Caco-2 (cell line): ENCODE data around the gene R3HCC1L. TPM values are rescaled to one million over a fixed set of nuclear protein-coding genes. Genes with fewer than 3 reads are reported as not detected.

ENCODE experiments used
- BruUV-seq: library from RNA; stranded (reverse); fragments of 400-500 nt; replicated peaks from 2 replicates; lab custom pipeline; 2021; lab: Mats Ljungman, UMichigan
- CTCF ChIA-PET: fragments of 300-600 bp; sonication (Branson Sonifier 250); formaldehyde crosslinking; loops from one replicate; lab custom pipeline; 2022; ENCODE audit warnings: antibody characterized with exemption; lab: Charles Lee
- POLR2A ChIA-PET: fragments of 300-600 bp; sonication (Branson Sonifier 250); formaldehyde crosslinking; loops from one replicate; lab custom pipeline; 2022; ENCODE audit warnings: antibody characterized with exemption; lab: Charles Lee
- DNase-seq, 2 experiments: peaks; one replicate each; pipeline versions ENCODE4 v3.0.0 to v3.0.0-alpha.2; 2020 to 2022
- H3K27me3 ChIP-seq: replicated peaks from 2 replicates; pipeline ENCODE4 v1.6.0; 2011; ENCODE audit warnings: low read length; ENCODE audit not compliant: control insufficient read depth, insufficient read depth
- H3K36me3 ChIP-seq: 2 replicates; pipeline ENCODE4 v1.5.1; 2011; ENCODE audit warnings: low read length; ENCODE audit not compliant: control insufficient read depth, insufficient read depth
- H3K4me1 ChIP-seq: fragments of 250-450 bp; sonication (Bioruptor Pico); 2 replicates; pipeline ENCODE4 v1.5.1; 2020; ENCODE audit warnings: mild to moderate bottlenecking
- H3K4me3 ChIP-seq: 2 replicates; pipeline ENCODE4 v1.5.1; 2011; ENCODE audit warnings: low read depth, mild to moderate bottlenecking, control low read depth, low read length
- H3K9me3 ChIP-seq: fragments of 250-450 bp; sonication (Bioruptor Pico); 2 replicates; pipeline ENCODE4 v1.5.1; 2020; ENCODE audit warnings: mild to moderate bottlenecking, moderate library complexity
- H3K27ac Mint-ChIP-seq: one replicate; pipeline ENCODE4 v1.8.0; 2022; ENCODE audit warnings: mixed read lengths; ENCODE audit not compliant: unreplicated experiment
- H3K27me3 Mint-ChIP-seq: one replicate; pipeline ENCODE4 v1.8.0; 2022; ENCODE audit warnings: mixed read lengths; ENCODE audit not compliant: insufficient read depth, unreplicated experiment
- H3K36me3 Mint-ChIP-seq: one replicate; pipeline ENCODE4 v1.8.0; 2022; ENCODE audit warnings: mild to moderate bottlenecking, mixed read lengths; ENCODE audit not compliant: insufficient read depth, unreplicated experiment
- H3K4me1 Mint-ChIP-seq: one replicate; pipeline ENCODE4 v1.8.0; 2022; ENCODE audit warnings: low read depth, mixed read lengths; ENCODE audit not compliant: unreplicated experiment
- H3K4me3 Mint-ChIP-seq: one replicate; pipeline ENCODE4 v1.8.0; 2022; ENCODE audit warnings: mild to moderate bottlenecking, moderate library complexity, mixed read lengths; ENCODE audit not compliant: unreplicated experiment
- H3K9me3 Mint-ChIP-seq: one replicate; pipeline ENCODE4 v1.8.0; 2022; ENCODE audit warnings: mixed read lengths; ENCODE audit not compliant: unreplicated experiment
- intact Hi-C: fragments of 100-400 bp; cut with micrococcal nuclease; formaldehyde crosslinking; loops from one replicate; pipeline ENCODE4 v1.10.0; 2022; ENCODE audit not compliant: unreplicated experiment
- total RNA-seq: library from RNA; stranded (reverse); gene quantifications from 2 replicates; pipeline ENCODE4 v1.2.3, GENCODE V29; 2022
- TF ChIP-seq, protein P1 (sequence below), 2 experiments: fragments of 200-600 bp in 1 of 2; IDR thresholded peaks; 1 replicate in 1 of 2; 2 replicates in 1 of 2; pipeline versions ENCODE4 v1.5.1 to v1.8.0; 2011 to 2022; ENCODE audit warnings: antibody characterized with exemption in 1 of 2, control low read depth in 1 of 2, inconsistent platforms in 1 of 2, low read depth in 1 of 2, low read length in 1 of 2, mild to moderate bottlenecking in 1 of 2, moderate library complexity in 1 of 2; ENCODE audit not compliant: insufficient read depth in 1 of 2, severe bottlenecking in 1 of 2, unreplicated experiment in 1 of 2

The R3HCC1L gene
- total RNA-seq, 1 experiment from 2014 or later = 16.5 TPM

DNA sequence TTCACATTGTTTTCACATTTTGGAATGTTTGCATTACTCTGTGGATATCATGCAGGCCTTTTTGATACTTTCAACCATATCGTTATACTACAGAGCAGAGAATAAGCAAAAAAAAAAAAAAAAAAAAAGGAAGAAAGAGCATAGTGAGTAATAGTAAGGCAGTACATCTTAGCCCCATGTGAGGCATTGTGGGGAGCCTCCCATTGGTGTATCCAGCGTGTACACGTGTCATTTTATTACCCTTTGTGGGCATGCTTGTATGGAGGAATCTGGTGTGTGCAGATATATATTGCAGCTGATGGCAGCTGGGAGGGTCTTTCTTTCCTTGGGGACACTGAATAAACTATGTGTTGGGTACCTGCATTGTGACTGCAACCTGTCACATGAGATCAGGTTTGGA is 19.6 kb downstream of the R3HCC1L start:
- DNase-seq = no peak
- TF ChIP-seq, protein P1, sequence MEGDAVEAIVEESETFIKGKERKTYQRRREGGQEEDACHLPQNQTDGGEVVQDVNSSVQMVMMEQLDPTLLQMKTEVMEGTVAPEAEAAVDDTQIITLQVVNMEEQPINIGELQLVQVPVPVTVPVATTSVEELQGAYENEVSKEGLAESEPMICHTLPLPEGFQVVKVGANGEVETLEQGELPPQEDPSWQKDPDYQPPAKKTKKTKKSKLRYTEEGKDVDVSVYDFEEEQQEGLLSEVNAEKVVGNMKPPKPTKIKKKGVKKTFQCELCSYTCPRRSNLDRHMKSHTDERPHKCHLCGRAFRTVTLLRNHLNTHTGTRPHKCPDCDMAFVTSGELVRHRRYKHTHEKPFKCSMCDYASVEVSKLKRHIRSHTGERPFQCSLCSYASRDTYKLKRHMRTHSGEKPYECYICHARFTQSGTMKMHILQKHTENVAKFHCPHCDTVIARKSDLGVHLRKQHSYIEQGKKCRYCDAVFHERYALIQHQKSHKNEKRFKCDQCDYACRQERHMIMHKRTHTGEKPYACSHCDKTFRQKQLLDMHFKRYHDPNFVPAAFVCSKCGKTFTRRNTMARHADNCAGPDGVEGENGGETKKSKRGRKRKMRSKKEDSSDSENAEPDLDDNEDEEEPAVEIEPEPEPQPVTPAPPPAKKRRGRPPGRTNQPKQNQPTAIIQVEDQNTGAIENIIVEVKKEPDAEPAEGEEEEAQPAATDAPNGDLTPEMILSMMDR (IDR thresholded peaks at IDR 0.05; ENCODE audit: insufficient read depth in 1 of 2, low read depth in 1 of 2, low read length in 1 of 2, severe bottlenecking in 1 of 2, unreplicated experiment in 1 of 2) = no peak
- H3K4me1 ChIP-seq = no peaks in the 10 kb centered on the region
- H3K36me3 ChIP-seq = peaks cover 1% of the 10 kb centered on the region
- Mint-ChIP-seq H3K36me3 (peaks cover 7% of the 10 kb centered on the region), H3K9me3 (peaks cover 27% of the 10 kb centered on the region), H3K4me3 (no peak overlapping the region), H3K27me3 (no peaks in the 10 kb centered on the region), H3K4me1 (no peaks in the 10 kb centered on the region), H3K27ac (no peak overlapping the region)
- H3K9me3 ChIP-seq = peaks cover 4% of the 10 kb centered on the region; the same call in 1 of the 2 replicates
- ChIA-PET CTCF (no interaction called here), POLR2A (no interaction called here)
- intact Hi-C loops = no loop called here
- no TSS peak for BruUV-seq
- H3K27me3 ChIP-seq = no peaks in the 10 kb centered on the region
- H3K4me3 ChIP-seq = no peak overlapping the region

DNA sequence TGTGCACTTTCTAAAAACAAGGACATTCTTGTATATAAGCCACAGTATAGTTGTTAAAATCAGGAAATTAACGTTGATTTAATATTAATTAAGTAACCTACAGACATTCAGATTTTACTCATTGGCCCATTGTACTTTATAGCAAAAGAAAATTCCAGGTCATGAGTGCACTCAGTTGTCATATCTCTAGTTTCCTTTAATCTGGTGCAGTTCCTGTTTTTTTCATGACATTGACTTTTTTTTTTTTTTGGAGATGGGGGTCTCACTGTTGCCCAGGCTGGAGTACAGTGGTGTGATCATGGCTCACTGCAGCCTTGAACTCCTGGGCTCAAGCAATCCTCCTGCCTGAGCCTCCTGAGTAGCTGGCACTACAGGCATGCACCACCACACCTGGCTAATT is 24.1 kb downstream of the R3HCC1L start:
- Mint-ChIP-seq H3K9me3 (no peaks in the 10 kb centered on the region), H3K36me3 (peaks cover 9% of the 10 kb centered on the region), H3K27ac (no peak overlapping the region), H3K4me1 (no peaks in the 10 kb centered on the region), H3K27me3 (no peaks in the 10 kb centered on the region), H3K4me3 (no peak overlapping the region)
- no peaks in the 10 kb centered on the region for H3K27me3 ChIP-seq
- H3K9me3 ChIP-seq = no peaks in the 10 kb centered on the region
- H3K4me1 ChIP-seq = no peaks in the 10 kb centered on the region
- intact Hi-C loops = no loop called here
- no TSS peak for BruUV-seq
- no peak for DNase-seq
- CTCF ChIA-PET = no interaction called here
- no peak overlapping the region for H3K4me3 ChIP-seq
- TF ChIP-seq, protein P1 (IDR thresholded peaks at IDR 0.05; ENCODE audit: insufficient read depth in 1 of 2, low read depth in 1 of 2, low read length in 1 of 2, severe bottlenecking in 1 of 2, unreplicated experiment in 1 of 2) = no peak
- POLR2A ChIA-PET = no interaction called here
- no peaks in the 10 kb centered on the region for H3K36me3 ChIP-seq

DNA sequence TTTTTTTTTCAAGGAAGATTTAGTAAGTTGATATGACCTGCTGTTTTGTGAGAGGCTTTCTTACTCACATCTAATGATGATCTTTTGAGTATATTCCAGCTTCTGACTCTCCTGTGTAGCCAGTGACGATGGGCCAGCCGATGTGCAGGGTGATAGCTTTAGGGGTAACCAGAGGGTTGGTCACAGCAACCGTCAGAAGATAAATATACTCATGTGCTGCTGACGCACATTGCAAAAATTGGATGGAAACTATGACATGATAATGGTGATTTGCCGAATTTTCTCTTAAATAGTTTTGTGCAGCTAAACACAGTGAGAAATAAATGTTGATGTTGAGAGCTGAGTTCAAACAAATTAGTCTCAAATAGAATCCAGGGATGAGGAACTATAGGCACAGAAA is 29.5 kb downstream of the R3HCC1L start:
- ChIA-PET CTCF (no interaction called here), POLR2A (no interaction called here)
- Histone ChIP-seq H3K27me3 (no peaks in the 10 kb centered on the region), H3K4me3 (no peak overlapping the region), H3K9me3 (no peaks in the 10 kb centered on the region), H3K36me3 (no peaks in the 10 kb centered on the region), H3K4me1 (no peaks in the 10 kb centered on the region)
- no peak overlapping the region for H3K27ac Mint-ChIP-seq
- TF ChIP-seq, protein P1 (IDR thresholded peaks at IDR 0.05; ENCODE audit: insufficient read depth in 1 of 2, low read depth in 1 of 2, low read length in 1 of 2, severe bottlenecking in 1 of 2, unreplicated experiment in 1 of 2) = no peak
- no peaks in the 10 kb centered on the region for H3K27me3 Mint-ChIP-seq
- intact Hi-C loops = no loop called here
- DNase-seq = no peak
- peaks cover 18% of the 10 kb centered on the region for H3K36me3 Mint-ChIP-seq
- no peak overlapping the region for H3K4me3 Mint-ChIP-seq
- H3K9me3 Mint-ChIP-seq = no peaks in the 10 kb centered on the region
- no TSS peak for BruUV-seq
- peaks cover 6% of the 10 kb centered on the region for H3K4me1 Mint-ChIP-seq
